B cell (primary cell): ENCODE measurements around the gene TMEM38A.

ENCODE experiments used
- CTCF ChIP-seq: fragments of 200-600 bp; IDR thresholded peaks from one replicate; pipeline ENCODE4 v1.8.0; 2022; ENCODE audit warnings: antibody characterized with exemption, mild to moderate bottlenecking
- EZH2 ChIP-seq: IDR thresholded peaks from 2 replicates; pipeline ENCODE4 v1.6.1; 2012; ENCODE audit warnings: borderline replicate concordance, low read depth, mild to moderate bottlenecking, moderate library complexity, low read length; ENCODE audit not compliant: insufficient read depth, poor library complexity, severe bottlenecking

GRCh38 chr19:16654140-16654539 lies 6.8 kb upstream of the TMEM38A start:
- TF ChIP-seq CTCF (no peak), EZH2 (no peak)
